Stimulated activated CD4-positive, alpha-beta T cell treated with anti-CD3 and anti-CD28 coated beads, Interleukin-1b, Interleukin-23, amount 100 ng/mL, for 4 hours (primary cell): ENCODE results near the gene CPEB3.
"Not testable (repeated sequence)": the region's sequence is repeated elsewhere in the genome, so short reads cannot be mapped to it uniquely, and the experiment has no call there.

Experiments used
- DNase-seq, 2 donors: peaks; one replicate each; pipeline ENCODE4 v3.0.0-alpha.2; 2020; ENCODE audit warnings: low read depth in 2 of 2

CPEB3 gene

DNA sequence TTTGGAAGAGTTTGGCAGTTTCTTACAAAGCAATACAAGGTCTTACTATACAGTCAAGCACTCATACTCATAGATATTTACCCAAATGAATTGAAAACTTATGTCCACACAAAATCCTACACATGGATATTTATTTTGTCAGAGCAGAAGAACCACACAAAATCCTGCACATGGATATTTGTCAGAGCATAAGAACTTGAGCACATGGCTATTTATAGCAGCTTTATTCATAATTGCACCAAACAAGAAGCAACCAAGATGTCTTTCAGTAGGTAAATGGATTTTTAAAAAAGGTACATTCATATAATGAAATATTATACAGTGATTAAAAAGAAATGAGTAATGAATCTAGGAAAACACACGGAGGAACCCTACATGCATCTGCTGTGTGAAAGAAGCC is 251.9 kb downstream of the CPEB3 start:
- DNase-seq = no peak

DNA sequence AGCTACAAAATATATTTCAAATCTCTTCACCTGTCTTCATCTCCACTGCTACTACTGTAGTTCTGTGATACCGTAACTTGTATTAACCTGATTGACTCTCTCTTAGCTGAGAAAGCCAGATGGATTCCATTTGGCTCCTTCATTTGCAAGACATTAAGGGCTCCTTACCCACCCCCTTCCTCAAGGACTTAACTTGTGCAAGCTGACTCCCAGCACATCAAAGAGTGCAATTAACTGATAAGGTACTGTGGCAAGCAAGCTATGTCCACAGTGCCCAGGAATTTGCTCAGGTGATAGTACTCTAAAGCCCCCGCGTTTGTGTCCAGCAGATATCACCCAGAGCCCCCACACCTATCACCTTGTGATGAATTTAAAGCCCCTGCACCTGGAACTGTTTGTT is 257.8 kb downstream of the CPEB3 start:
- DNase-seq = not testable (repeated sequence)

DNA sequence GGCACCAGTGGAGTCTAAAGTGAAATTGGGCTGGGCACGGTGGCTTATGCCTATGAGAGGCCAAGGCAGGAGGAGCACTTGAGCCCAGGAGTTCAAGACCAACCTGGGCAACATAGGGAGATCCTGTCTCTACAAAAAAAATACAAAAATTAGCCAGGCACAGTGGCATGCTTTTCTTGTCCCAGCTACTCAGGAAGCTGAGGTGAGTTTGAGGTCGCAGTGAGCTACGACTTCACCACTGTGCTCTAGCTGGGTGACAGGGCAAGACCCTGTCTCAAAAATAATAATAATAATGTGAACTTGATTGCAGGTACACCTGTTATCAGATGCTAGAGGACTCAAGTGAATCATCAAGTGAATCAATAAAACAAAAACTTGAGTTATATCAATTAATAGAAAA is 259.3 kb downstream of the CPEB3 start:
- no peak for DNase-seq

- DNase-seq = no peak
Measured at GRCh38 chr10:92027141-92027540, 263.7 kb downstream of the CPEB3 start.

DNA sequence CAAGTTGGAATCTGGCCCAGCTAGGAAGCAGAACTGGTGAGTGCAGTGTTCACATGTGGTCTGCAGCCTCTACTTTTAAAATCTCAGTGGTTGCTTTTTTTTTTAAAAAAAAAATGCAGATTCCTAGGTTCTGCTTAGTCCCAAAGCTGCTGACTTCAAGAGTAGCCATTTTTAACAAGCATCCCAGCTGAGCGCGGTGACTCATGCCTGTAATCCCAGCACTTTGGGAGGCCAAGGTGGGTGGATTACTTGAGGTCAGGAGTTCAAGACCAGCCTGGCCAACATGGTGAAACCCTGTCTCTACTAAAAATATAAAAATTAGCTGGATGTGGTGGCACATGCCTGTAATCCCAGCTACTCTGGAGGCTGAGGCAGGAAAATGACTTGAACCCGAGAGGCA is 265.5 kb downstream of the CPEB3 start:
- not testable (repeated sequence) for DNase-seq

GRCh38 chr10:92024700-92025099 is 266.2 kb downstream of the CPEB3 start:
- no peak for DNase-seq

DNA sequence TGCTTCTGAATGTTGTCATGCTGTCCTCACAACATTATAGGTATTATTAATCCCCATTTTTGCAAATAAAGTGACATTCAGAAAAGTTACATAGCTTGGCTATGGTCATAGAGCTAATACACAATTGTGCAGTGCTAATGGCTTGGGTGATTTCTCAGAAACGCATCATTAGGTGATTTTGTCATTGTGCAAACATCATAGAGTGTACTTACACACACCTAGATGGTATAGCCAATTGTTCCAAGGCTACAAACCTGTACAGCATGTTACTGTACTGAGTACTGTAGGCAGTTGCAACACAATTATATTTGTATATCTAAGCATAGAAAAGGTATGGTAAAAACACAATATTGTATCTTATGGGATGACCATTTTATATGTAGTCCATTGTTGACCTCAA is 276.3 kb downstream of the CPEB3 start:
- DNase-seq = no peak

DNA sequence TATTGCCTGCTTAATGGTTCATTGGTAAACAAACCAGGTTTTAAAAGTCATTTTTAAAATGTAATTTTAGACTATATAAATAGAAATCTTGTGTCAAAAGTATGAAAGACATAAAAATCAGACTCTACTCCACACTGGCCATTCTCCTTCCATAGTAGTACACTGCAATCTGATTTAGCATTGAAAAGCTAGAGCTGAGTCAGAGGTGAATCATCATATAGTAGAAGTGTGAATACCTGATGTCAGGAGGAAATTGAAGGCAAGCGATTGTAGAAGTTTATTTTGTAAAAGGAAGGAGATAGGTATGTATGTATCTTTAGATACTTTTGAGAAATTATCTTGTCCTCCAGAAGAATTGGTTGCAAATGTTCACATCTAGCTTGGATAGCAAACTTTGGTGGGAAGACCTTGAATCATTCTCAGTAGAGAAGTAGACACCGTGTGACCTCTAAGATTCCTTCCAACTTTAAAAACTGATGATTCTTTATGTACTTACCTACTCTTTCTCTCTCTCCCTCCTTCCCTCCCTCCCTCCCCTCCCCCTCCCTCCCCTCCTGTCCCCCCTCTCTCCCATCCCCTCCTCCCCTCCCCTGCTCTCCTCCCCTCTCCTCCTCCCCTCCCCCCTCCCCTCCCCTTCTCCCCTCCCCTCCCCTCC is 279.2 kb downstream of the CPEB3 start:
- DNase-seq = no peak

DNA sequence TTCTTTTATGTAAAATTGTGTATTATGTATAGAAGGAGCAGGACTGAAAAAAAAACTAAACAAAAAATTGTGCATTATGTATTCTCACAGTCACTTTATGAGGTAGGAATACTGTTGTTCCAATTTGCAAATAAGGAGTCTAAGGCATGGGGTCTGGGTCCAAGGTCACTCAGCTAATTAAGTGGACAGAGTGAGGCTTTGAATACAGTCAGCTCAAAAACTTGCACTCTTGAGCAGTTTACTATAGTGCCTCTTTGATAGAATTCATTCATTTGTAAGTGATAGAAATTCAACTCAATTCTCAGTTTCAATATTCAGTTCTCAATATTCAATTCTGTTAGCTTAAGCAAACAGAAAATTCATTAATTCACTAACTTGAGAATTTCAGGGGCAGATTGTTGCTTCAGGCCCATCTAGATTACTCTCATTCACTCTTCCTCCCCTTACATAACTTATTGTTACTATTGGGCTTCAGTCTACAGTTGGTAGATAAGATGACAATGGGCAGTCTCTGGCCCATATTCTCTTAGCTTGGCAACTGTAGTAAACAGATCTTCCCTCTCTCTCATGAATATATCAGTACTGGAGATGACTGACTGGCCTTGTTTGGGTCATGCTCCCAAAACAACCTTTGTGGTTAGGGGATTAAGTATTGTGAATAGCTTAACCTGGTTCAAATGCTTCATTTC is 280.7 kb downstream of the CPEB3 start:
- no peak for DNase-seq

- no peak for DNase-seq
Measured at GRCh38 chr10:92009445-92009844, 281.4 kb downstream of the CPEB3 start.

DNA sequence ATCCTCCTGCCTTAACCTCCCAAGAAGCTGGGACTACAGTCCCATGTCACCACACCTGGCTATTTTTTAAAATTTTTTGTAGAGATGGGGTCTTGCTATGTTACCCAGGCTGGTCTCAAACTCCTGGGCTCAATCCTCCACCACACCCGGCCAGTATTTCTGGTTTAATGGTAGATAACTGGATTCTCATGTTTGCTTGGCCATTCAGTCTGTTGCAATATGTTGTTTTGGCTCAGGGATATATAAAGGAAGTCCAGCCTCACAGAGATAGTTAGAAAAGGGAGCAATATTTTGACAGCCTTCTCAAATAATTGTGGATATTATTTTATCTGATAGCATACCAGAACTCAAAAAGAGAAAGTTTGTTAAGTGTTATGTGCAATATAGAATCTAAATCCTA is 284.9 kb downstream of the CPEB3 start:
- DNase-seq = no peak

DNA sequence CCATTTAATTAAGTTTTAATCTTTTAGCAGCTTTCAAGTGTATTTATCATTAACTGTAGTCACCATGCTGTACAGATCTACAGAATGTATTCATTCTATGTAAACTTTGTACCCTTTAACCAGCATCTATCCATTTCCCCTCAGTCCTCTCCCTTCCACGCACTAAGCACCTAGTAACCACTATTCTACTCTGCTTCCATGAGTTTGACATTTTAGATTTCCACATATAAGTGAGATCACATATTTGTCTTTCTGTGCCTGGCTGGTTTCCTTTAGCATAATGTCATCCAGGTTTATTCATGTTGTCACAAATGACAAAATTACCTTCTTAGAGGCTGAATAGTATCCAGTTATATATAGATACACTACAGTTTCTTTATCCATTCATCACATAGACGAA is 287.6 kb downstream of the CPEB3 start:
- DNase-seq = no peak

GRCh38 chr10:92001995-92002394 is 288.9 kb downstream of the CPEB3 start:
- no peak for DNase-seq

DNA sequence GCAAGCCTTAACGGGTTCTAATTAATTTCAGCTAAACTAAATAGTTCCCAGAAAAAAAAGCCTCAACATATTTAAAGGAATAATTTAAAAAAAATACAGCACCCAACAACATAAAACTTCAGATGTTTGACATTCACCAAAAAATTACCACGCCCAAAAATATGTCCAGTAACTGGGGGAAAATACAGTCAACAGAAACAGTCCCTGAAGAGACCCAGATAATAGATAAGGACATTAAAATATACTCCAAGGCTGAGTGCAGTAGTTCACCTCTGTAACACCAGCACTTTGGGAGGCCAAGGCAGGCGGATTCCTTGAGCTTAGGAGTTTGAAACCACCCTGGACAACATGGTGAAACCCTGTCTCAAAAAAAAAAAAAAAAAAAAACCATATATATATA is 289.3 kb downstream of the CPEB3 start:
- no peak for DNase-seq
